Cardiac fibroblast (primary cell): Measurements from ENCODE around the gene KRTAP21-2.
"Not testable (repeated sequence)": the region's sequence is repeated elsewhere in the genome, so short reads cannot be mapped to it uniquely, and the experiment has no call there.

ENCODE experiments used
- DNase-seq, 2 donors: peaks; one replicate each; pipeline versions ENCODE4 v3.0.0 to v3.0.0-alpha.2; 2010; ENCODE audit warnings: low read depth in 2 of 2
- H3K4me3 ChIP-seq, 2 donors: replicated peaks in 1 of 2; 1 replicate in 1 of 2; 2 replicates in 1 of 2; pipeline ENCODE4 v1.5.1; 2011; ENCODE audit warnings: low read depth in 2 of 2, low read length in 2 of 2, mild to moderate bottlenecking in 2 of 2, moderate library complexity in 1 of 2
- CTCF ChIP-seq: IDR thresholded peaks from one replicate; pipeline ENCODE4 v1.5.1; 2011; ENCODE audit warnings: low read depth, mild to moderate bottlenecking, low read length, inconsistent platforms

KRTAP21-2 gene

GRCh38 chr21:30747159-30747558 lies at the start of gene KRTAP21-2:
Gene KRTAP21-2 (minus strand): TSS chr21:30747259. CDS start chr21:30747202, 57 bp downstream.
- DNase-seq, result no peak
- no peak within 1 kb of the TSS for H3K4me3 ChIP-seq
- no peak for TF ChIP-seq CTCF

GRCh38 chr21:30793581-30794314 lies 46.7 kb upstream of the KRTAP21-2 start:
- DNase-seq, result no peak
- no peak for TF ChIP-seq CTCF
- H3K4me3 ChIP-seq, result no peak overlapping the region

- no peak for TF ChIP-seq CTCF
- H3K4me3 ChIP-seq, result no peak overlapping the region
- DNase-seq, result no peak
Measured at GRCh38 chr21:30779249-30779648, 32.2 kb upstream of the KRTAP21-2 start.

GRCh38 chr21:30769724-30770431 lies 22.8 kb upstream of the KRTAP21-2 start:
- no peak for TF ChIP-seq CTCF
- DNase-seq, result no peak
- H3K4me3 ChIP-seq, result no peak overlapping the region

GRCh38 chr21:30760776-30761175 lies 13.7 kb upstream of the KRTAP21-2 start:
- H3K4me3 ChIP-seq, result no peak overlapping the region
- no peak for DNase-seq
- TF ChIP-seq CTCF, result no peak

GRCh38 chr21:30758306-30758705 lies 11.2 kb upstream of the KRTAP21-2 start:
- H3K4me3 ChIP-seq, result no peak overlapping the region
- no peak for DNase-seq
- TF ChIP-seq CTCF, result no peak

GRCh38 chr21:30755328-30755727 lies 8.3 kb upstream of the KRTAP21-2 start, which contains the start of gene KRTAP21-1:
Gene KRTAP21-1 (minus strand): TSS chr21:30755428. CDS start chr21:30755378, 50 bp downstream.
- H3K4me3 ChIP-seq, DNase-seq: not testable (repeated sequence)
